ENCODE data around the gene SCFD2. TPM values are rescaled to one million over a fixed set of nuclear protein-coding genes. Genes with fewer than 3 reads are reported as not detected.

Gene SCFD2
- polyA plus RNA-seq, 3 donors = 12.8 to 14.7 (median 14.5) TPM

DNA sequence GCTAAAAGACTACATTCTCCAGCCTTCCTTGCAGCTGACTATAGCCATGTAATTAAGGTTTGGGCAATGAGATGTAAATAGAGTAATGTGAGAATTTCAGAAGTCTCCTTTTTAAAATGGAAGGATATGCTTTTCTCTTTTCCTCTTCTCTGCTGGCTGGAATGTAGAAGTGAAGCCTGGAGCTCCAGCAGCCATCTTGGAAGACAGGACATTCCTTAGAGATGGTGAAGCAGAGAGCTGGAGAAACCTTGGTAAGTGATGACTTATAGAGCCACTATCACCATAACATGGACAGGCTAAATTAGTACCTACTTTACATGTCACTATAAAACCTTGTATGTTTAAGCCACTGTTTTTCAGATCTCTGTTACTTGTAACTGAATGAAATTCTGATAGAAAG lies 455.7 kb downstream of the SCFD2 start:
- no peak for DNase-seq (ENCODE audit: low read depth in 3 of 3, low spot score in 2 of 3)

GRCh38 chr4:52907510-52907909 lies 458.4 kb downstream of the SCFD2 start:
- DNase-seq (ENCODE audit: low read depth in 3 of 3, low spot score in 2 of 3) = no peak

DNA sequence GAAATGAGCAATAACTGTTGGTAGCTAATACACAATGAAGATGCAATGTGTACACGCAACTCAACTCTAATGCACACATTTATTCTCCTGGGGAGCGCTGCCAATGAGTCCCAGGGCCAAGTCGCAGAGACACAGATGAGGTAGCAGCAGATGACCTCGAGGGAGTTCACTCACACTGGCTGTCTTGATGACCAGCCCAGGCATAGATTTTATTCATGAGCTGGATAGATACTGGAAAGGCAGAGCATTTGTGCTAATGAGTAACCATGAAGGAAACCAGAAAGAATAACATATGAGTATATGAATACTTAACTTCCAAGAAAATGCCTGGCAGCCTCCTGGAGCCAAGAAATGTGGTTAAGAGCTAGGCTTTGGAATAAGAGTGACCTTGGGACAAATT lies 461.4 kb downstream of the SCFD2 start:
- DNase-seq (ENCODE audit: low read depth in 3 of 3, low spot score in 2 of 3) = no peak

DNA sequence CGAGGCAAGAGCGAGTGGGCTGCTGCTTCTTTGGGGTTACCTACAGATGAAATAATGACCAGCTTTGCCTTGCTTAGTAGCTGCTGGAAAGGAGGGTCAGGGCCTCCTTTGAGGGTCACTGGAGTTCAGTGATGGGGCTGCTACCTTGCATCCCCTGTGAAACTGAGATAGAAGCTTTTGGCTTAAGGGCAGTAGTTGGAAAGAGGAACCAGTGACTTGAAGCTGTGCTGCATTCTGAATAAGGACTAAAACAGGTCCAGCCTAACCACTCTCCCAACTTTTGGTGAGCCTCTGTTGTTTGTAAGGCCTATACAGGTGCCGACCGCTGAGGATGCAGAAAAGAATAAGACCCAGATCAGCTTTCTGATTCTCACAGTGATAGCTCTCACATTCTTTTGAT lies 462.6 kb downstream of the SCFD2 start:
- DNase-seq (ENCODE audit: low read depth in 3 of 3, low spot score in 2 of 3) = no peak

DNA sequence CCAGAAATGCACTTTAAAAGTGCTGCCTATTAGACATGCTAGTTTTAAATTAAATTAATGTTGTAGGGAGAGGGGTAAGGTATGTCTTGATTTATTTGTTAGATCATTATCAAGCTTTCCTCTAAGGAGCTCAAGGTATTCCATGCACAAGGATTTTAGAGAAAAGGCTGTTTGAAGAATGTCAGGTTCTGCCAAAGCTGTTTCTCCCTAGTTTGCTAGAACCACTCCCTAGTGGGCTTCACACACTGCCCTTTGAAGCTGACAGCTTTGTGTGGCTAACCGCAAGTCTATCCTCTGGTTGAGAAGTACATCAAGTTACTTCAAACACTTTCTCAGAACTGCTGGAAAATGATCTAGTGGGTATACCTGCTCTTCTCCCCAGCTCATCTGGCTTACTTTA lies 471.4 kb downstream of the SCFD2 start:
- DNase-seq (ENCODE audit: low read depth in 3 of 3, low spot score in 2 of 3) = no peak

- DNase-seq (ENCODE audit: low read depth in 3 of 3, low spot score in 2 of 3) = no peak
Measured at GRCh38 chr4:52892880-52893279, 473.0 kb downstream of the SCFD2 start.

DNA sequence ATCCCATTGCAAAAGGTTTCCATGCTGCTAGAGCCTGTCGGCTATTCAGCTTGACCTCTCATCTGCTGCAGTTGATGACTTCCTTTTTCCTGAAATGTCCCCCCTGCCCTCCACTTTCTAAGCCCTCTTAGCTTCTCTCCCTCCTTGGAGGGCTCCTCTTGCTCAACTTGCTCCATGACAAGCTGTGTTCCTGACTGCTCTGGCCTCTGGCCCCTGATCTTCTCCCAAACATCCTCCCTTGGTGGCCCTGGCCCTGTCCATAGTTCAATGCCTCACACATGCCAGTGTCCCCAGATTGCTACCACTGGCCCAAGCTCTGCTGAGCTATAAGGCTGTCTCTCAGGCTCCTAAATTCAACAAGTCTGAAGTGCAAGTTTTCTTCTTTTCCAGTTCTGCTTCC lies 474.1 kb downstream of the SCFD2 start:
- DNase-seq (ENCODE audit: low read depth in 3 of 3, low spot score in 2 of 3) = no peak

GRCh38 chr4:52890521-52890791 lies 475.4 kb downstream of the SCFD2 start:
- DNase-seq (ENCODE audit: low read depth in 3 of 3, low spot score in 2 of 3) = no peak

DNA sequence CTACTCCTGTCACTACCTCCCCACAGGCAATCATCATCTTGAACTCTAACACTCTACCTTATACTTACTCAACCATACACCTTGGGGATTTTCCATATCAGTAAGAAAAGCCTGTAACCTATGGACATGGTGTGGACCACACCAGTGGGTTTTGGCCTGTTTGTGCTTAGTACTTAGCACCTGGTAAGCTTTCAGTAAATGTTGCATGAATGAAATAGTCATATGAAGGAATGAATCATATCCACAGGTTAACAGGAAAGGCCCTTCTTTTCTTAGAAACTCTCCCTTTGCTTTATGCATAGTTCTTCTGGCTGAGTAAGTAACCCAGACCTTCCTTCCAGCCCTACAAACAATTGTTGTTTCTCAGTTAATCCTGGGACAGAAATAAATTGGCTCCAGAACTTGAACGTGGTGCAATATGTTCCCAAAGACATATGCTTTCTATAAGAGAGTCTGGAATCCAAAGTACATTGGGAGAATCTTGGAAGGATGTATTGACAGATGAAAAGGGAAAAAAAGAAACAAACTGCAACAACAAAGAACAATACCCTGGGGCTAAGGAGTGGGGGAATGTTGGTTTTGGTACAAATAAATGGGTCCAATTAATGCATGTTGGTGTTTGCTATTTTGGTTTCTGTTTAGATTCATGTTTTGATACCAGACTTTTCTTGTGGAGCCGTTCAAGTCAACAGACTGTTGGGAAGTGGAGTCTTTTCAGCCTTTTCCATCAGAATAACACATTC lies 475.9 kb downstream of the SCFD2 start:
- no peak for DNase-seq (ENCODE audit: low read depth in 3 of 3, low spot score in 2 of 3)

DNA sequence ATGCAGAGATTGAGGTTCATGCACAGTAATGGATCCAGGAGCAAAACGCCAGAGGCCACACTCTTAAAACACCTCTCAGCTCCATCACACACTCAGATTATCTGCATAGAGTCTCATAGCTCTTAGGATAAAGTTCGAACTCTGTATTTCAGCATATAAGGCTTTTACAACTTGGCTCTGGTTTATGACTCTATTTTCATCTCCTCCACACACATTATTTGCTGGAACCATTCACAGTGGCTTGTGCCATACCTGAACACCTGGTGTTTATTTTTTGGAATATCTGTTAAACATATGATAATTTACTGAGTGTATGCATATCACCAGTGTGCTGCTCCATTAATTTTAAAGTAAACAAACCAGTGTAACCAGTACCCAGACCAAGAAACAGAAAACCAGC lies 476.5 kb downstream of the SCFD2 start:
- no peak for DNase-seq (ENCODE audit: low read depth in 3 of 3, low spot score in 2 of 3)

DNA sequence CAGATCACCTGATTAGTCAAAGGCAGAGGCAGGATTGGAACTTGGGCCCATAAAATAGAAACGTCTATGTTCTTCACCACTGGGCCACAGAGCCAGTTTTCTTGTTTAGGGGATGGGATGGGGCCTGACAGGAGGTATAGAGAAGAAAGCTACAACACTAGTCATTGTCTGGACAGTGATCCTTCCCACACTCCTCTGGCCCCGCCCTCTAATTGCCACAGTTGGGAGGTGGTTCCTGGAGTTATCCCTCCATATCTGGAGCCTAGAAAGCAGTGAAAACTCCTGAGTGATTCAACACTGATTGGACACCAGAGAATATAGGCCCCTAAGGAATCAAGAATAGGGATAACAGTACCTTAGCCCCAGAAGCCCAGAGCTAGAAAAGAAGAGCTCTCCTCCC lies 480.9 kb downstream of the SCFD2 start:
- no peak for DNase-seq (ENCODE audit: low read depth in 3 of 3, low spot score in 2 of 3)

GRCh38 chr4:52883707-52884669 lies 481.9 kb downstream of the SCFD2 start:
- no peak for DNase-seq (ENCODE audit: low read depth in 3 of 3, low spot score in 2 of 3)

DNA sequence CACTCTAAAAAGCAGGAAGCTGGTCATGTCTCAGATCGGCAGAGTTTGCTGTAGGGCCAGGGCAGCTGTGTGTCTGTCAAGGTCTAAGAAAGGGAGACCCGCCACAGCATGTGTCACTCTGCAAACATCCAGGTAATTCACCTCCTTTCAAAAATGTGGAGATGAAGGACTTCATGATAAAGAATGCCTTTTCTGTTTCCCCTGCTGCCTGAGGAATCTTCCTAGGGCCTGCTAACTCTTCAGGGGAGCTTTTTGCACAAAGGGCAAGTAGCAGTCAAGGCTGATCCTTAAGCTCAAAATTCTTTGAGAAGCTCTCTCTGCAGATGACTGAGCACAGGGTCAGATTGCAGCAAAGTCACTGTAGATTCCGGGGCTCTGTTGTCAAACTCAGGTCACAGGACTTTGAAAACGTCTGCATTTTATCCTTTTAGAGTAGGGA lies 482.7 kb downstream of the SCFD2 start:
- no peak for DNase-seq (ENCODE audit: low read depth in 3 of 3, low spot score in 2 of 3)

DNA sequence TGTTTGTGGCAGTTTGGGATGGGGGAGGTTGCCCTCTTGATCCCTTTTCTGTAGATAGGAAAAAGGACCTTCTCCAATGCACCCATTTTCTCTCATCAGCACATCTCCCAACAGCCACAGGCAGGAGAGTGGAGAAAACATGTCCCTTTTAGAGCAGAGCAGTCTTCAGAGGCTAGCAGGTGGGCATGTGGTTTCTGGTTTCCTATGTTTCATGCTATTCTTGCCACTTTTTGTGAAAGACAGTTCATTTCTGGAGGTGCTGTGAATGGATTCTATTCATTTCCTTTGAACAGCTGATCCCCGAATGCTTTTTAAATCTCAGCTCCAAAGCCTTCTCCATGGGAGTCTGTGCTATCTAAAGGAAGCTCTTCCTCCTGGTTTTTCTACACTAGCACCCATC lies 484.9 kb downstream of the SCFD2 start:
- DNase-seq (ENCODE audit: low read depth in 3 of 3, low spot score in 2 of 3) = no peak

GRCh38 chr4:52879471-52879870 lies 486.4 kb downstream of the SCFD2 start:
- no peak for DNase-seq (ENCODE audit: low read depth in 3 of 3, low spot score in 2 of 3)

- DNase-seq (ENCODE audit: low read depth in 3 of 3, low spot score in 2 of 3) = no peak
Measured at GRCh38 chr4:52877694-52878093, 488.2 kb downstream of the SCFD2 start.

- no peak for DNase-seq (ENCODE audit: low read depth in 3 of 3, low spot score in 2 of 3)
Measured at GRCh38 chr4:52877036-52877435, 488.8 kb downstream of the SCFD2 start.

GRCh38 chr4:52876069-52876468 lies 489.8 kb downstream of the SCFD2 start:
- no peak for DNase-seq (ENCODE audit: low read depth in 3 of 3, low spot score in 2 of 3)

DNA sequence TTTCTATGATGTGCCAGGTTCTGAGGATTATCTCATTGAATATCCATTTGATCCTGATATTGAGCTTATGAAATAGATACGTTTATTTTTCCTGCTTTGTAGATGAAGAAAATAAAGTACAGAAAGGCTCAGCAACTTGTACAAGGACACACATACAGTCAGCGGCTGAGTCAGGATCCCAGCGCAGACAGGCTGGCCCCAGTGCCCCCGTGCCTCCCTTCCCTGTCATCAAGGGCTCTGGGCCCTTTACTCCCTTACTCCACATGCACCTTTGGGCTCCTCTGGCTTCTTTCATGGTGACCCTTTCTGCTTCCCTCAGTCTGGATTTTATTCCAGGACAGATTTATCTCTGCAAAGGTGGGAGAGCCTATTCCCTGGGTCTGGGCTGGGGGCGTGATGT lies 490.9 kb downstream of the SCFD2 start:
- no peak for DNase-seq (ENCODE audit: low read depth in 3 of 3, low spot score in 2 of 3)

DNA sequence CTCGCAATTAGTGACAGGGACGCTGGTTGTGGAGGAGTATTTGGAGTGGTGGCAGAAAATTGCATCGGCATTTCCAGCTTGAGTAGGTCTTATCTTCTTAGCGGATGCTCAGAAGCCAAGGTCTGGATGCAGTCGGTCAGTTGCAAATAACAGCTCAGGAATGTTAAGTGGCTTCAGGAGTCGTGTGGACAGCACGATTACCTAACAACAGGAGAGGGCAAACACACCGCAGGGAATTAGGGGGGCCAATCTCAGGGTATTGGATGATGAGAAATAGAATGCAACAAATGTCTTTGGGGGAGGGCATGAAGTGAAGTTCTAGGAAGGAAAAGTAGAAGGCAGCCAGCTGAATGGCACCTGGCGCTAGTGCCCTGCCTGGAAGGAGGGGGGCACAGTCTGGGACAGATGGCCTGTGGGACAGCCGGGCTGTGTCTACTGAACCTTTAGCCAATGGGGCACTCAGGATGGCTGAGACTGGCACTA lies 492.0 kb downstream of the SCFD2 start:
- no peak for DNase-seq (ENCODE audit: low read depth in 3 of 3, low spot score in 2 of 3)

- no peak for DNase-seq (ENCODE audit: low read depth in 3 of 3, low spot score in 2 of 3)
Measured at GRCh38 chr4:52873191-52873590, 492.7 kb downstream of the SCFD2 start.

DNA sequence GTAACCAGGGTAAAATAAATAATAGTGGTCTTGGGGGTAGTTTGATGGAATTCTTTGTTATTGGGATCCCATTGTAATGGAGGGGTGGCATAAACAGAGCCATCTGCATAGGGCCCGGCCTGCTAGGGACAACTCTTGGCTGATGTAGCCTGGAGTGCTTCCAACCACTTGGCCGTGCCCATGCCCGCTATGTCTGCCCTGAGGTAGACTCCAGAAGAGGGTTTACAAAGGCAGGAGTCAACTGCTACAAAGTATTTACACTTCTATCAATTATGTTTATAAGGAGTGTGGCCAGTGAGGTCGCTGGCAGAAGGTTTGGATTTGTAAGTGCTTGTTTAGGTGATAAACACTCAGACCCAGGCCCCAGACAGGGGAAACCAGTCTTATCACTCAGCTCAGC lies 495.6 kb downstream of the SCFD2 start:
- no peak for DNase-seq (ENCODE audit: low read depth in 3 of 3, low spot score in 2 of 3)
